ENCODE results near the gene JAKMIP2. TPM values are rescaled to one million over a fixed set of nuclear protein-coding genes. Genes with fewer than 3 reads are reported as not detected.

The JAKMIP2 gene
- total RNA-seq, 1 experiment from 2014 or later: 1.2 TPM

DNA sequence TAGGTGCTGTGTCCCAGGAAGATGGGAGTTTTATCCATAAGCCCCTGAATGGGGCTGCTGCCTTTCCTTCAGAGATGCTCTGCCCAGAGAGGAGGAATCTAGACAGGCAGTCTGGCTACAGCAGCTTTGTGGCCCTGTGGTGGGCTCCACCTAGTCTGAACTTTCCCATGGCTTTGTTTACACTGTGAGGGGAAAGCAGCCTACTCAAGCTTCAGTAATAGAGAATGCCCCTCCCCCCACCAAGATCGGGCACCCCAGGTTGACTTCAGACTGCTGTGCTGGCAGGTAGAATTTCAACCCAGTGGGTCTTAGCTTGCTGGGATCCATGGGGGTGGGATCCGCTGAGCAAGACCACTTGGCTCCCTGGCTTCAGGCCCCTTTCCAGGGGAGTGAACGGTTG, 171.7 kb downstream of the JAKMIP2 start:
- Mint-ChIP-seq H3K4me1 (ENCODE audit: low read depth, unreplicated experiment) (no peaks in the 10 kb centered on the region), H3K36me3 (ENCODE audit: insufficient read depth, unreplicated experiment) (no peaks in the 10 kb centered on the region), H3K27ac (ENCODE audit: unreplicated experiment) (no peak overlapping the region), H3K9me3 (ENCODE audit: unreplicated experiment) (no peaks in the 10 kb centered on the region), H3K27me3 (ENCODE audit: insufficient read depth, unreplicated experiment) (peaks cover 26% of the 10 kb centered on the region), H3K4me3 (ENCODE audit: unreplicated experiment) (no peak overlapping the region)
- no peaks in the 10 kb centered on the region for H3K27me3 ChIP-seq (replicated peaks; ENCODE audit: control insufficient read depth, insufficient read depth, low read length)
- no peak overlapping the region for H3K4me3 ChIP-seq (ENCODE audit: low read depth, low read length)
- no TSS peak for BruUV-seq (replicated peaks)
- H3K9me3 ChIP-seq: no peaks in the 10 kb centered on the region
- CTCF ChIA-PET: interaction anchor here (0.6 to 0.7 kb wide), 2 partner anchors 19 to 32 kb away, joined by 3 read pairs; no protein-coding TSS in a partner anchor
- DNase-seq: no peak
- TF ChIP-seq, protein P1, sequence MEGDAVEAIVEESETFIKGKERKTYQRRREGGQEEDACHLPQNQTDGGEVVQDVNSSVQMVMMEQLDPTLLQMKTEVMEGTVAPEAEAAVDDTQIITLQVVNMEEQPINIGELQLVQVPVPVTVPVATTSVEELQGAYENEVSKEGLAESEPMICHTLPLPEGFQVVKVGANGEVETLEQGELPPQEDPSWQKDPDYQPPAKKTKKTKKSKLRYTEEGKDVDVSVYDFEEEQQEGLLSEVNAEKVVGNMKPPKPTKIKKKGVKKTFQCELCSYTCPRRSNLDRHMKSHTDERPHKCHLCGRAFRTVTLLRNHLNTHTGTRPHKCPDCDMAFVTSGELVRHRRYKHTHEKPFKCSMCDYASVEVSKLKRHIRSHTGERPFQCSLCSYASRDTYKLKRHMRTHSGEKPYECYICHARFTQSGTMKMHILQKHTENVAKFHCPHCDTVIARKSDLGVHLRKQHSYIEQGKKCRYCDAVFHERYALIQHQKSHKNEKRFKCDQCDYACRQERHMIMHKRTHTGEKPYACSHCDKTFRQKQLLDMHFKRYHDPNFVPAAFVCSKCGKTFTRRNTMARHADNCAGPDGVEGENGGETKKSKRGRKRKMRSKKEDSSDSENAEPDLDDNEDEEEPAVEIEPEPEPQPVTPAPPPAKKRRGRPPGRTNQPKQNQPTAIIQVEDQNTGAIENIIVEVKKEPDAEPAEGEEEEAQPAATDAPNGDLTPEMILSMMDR (IDR thresholded peaks at IDR 0.05; ENCODE audit: insufficient read depth in 1 of 2, low read depth in 1 of 2, low read length in 1 of 2, severe bottlenecking in 1 of 2, unreplicated experiment in 1 of 2): no peak
- no peaks in the 10 kb centered on the region for H3K4me1 ChIP-seq
- POLR2A ChIA-PET: no interaction called here
- intact Hi-C loops (cut with micrococcal nuclease; ENCODE audit: unreplicated experiment): no loop called here
- no peaks in the 10 kb centered on the region for H3K36me3 ChIP-seq (ENCODE audit: control insufficient read depth, insufficient read depth, low read length)

DNA sequence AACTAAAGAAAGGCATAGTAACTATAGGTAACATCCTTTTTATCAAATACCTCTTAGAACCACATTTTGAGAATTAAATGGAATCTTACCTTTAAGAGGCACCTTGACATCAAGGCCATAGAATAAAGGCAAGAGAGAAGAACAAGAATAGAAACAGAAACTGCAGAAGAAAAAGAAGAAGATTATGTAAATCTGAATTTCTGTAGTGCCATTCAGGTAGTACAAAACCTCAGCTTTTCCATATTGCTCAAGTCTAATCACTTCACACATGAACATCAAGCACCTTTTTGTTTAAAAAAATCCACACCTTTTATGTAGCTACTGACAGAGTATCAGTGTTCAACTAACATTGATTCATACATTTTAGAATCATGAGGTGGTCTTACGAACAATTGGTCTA, 180.9 kb downstream of the JAKMIP2 start:
- Mint-ChIP-seq H3K4me1 (ENCODE audit: low read depth, unreplicated experiment) (no peaks in the 10 kb centered on the region), H3K27me3 (ENCODE audit: insufficient read depth, unreplicated experiment) (peaks cover 7% of the 10 kb centered on the region), H3K27ac (ENCODE audit: unreplicated experiment) (no peak overlapping the region), H3K4me3 (ENCODE audit: unreplicated experiment) (no peak overlapping the region), H3K36me3 (ENCODE audit: insufficient read depth, unreplicated experiment) (no peaks in the 10 kb centered on the region), H3K9me3 (ENCODE audit: unreplicated experiment) (no peaks in the 10 kb centered on the region)
- Histone ChIP-seq H3K4me1 (no peaks in the 10 kb centered on the region), H3K36me3 (ENCODE audit: control insufficient read depth, insufficient read depth, low read length) (no peaks in the 10 kb centered on the region), H3K9me3 (no peaks in the 10 kb centered on the region), H3K4me3 (ENCODE audit: low read depth, low read length) (no peak overlapping the region), H3K27me3 (replicated peaks; ENCODE audit: control insufficient read depth, insufficient read depth, low read length) (no peaks in the 10 kb centered on the region)
- intact Hi-C loops (cut with micrococcal nuclease; ENCODE audit: unreplicated experiment): no loop called here
- ChIA-PET CTCF (no interaction called here), POLR2A (no interaction called here)
- TF ChIP-seq, protein P1 (IDR thresholded peaks at IDR 0.05; ENCODE audit: insufficient read depth in 1 of 2, low read depth in 1 of 2, low read length in 1 of 2, severe bottlenecking in 1 of 2, unreplicated experiment in 1 of 2): no peak
- no peak for DNase-seq
- no TSS peak for BruUV-seq (replicated peaks)

DNA sequence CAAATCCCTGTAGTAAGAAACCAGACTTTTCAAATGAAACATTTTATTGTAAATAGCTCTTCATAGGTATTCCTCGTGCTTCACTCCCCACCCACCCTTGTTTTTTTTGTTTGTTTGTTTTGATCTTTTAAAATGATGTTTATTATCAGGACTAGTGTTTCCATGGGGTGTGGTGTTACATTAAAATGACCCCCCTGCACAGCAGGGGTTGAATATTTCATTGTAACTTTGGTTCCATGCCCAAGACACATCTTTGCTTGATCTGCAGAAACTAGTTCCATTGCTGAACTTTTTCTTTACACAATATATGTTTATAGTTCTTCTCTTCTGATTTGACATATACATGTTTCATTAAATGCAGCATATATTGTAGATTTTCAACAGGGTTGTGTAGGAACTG, 191.4 kb downstream of the JAKMIP2 start:
- Mint-ChIP-seq H3K4me1 (ENCODE audit: low read depth, unreplicated experiment) (no peaks in the 10 kb centered on the region), H3K36me3 (ENCODE audit: insufficient read depth, unreplicated experiment) (no peaks in the 10 kb centered on the region), H3K9me3 (ENCODE audit: unreplicated experiment) (no peaks in the 10 kb centered on the region), H3K27me3 (ENCODE audit: insufficient read depth, unreplicated experiment) (peaks cover 16% of the 10 kb centered on the region), H3K4me3 (ENCODE audit: unreplicated experiment) (no peak overlapping the region), H3K27ac (ENCODE audit: unreplicated experiment) (no peak overlapping the region)
- ChIA-PET POLR2A (no interaction called here), CTCF (no interaction called here)
- Histone ChIP-seq H3K4me1 (no peaks in the 10 kb centered on the region), H3K36me3 (ENCODE audit: control insufficient read depth, insufficient read depth, low read length) (no peaks in the 10 kb centered on the region), H3K9me3 (no peaks in the 10 kb centered on the region), H3K4me3 (ENCODE audit: low read depth, low read length) (no peak overlapping the region), H3K27me3 (replicated peaks; ENCODE audit: control insufficient read depth, insufficient read depth, low read length) (no peaks in the 10 kb centered on the region; the same call in 1 of the 2 replicates)
- TF ChIP-seq, protein P1 (IDR thresholded peaks at IDR 0.05; ENCODE audit: insufficient read depth in 1 of 2, low read depth in 1 of 2, low read length in 1 of 2, severe bottlenecking in 1 of 2, unreplicated experiment in 1 of 2): no peak
- intact Hi-C loops (cut with micrococcal nuclease; ENCODE audit: unreplicated experiment): no loop called here
- DNase-seq: no peak
- no TSS peak for BruUV-seq (replicated peaks)
